ENCODE measurements around the gene TCF7L2.

The TCF7L2 gene

GRCh38 chr10:112979927-112980326, 29.9 kb downstream of the TCF7L2 start:
- Histone ChIP-seq H3K4me3 (replicated peaks; ENCODE audit: insufficient read depth, low read length) (no peak overlapping the region), H3K27ac (replicated peaks) (no peak overlapping the region)

GRCh38 chr10:112980937-112981336, 30.9 kb downstream of the TCF7L2 start:
- TF ChIP-seq SPI1 (IDR thresholded peaks at IDR 0.05; ENCODE audit: borderline replicate concordance, low read depth), result no peak
- TF ChIP-seq CTCF (IDR thresholded peaks at IDR 0.05; ENCODE audit: insufficient read depth, low read length), result no peak
- TF ChIP-seq POLR2AphosphoS5 (IDR thresholded peaks at IDR 0.05; ENCODE audit: low read depth), result no peak
- TF ChIP-seq, protein P1, sequence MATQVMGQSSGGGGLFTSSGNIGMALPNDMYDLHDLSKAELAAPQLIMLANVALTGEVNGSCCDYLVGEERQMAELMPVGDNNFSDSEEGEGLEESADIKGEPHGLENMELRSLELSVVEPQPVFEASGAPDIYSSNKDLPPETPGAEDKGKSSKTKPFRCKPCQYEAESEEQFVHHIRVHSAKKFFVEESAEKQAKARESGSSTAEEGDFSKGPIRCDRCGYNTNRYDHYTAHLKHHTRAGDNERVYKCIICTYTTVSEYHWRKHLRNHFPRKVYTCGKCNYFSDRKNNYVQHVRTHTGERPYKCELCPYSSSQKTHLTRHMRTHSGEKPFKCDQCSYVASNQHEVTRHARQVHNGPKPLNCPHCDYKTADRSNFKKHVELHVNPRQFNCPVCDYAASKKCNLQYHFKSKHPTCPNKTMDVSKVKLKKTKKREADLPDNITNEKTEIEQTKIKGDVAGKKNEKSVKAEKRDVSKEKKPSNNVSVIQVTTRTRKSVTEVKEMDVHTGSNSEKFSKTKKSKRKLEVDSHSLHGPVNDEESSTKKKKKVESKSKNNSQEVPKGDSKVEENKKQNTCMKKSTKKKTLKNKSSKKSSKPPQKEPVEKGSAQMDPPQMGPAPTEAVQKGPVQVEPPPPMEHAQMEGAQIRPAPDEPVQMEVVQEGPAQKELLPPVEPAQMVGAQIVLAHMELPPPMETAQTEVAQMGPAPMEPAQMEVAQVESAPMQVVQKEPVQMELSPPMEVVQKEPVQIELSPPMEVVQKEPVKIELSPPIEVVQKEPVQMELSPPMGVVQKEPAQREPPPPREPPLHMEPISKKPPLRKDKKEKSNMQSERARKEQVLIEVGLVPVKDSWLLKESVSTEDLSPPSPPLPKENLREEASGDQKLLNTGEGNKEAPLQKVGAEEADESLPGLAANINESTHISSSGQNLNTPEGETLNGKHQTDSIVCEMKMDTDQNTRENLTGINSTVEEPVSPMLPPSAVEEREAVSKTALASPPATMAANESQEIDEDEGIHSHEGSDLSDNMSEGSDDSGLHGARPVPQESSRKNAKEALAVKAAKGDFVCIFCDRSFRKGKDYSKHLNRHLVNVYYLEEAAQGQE (IDR thresholded peaks at IDR 0.05; ENCODE audit: insufficient replicate concordance, low read depth), result no peak
- TF ChIP-seq GABPA (IDR thresholded peaks at IDR 0.05; ENCODE audit: low read depth), result no peak
- peaks cover 2% of the 10 kb centered on the region for H3K27me3 ChIP-seq (ENCODE audit: insufficient read depth, poor library complexity, severe bottlenecking)
- DNase-seq (ENCODE audit: low read depth in 1 of 2, low spot score in 1 of 2), result no peak
- H3K27ac ChIP-seq (replicated peaks), result no peak overlapping the region
- H3K4me3 ChIP-seq (replicated peaks; ENCODE audit: insufficient read depth, low read length), result no peak overlapping the region

More at GRCh38 chr10:112979927-112980326, 29.9 kb downstream of the TCF7L2 start:
- H3K27me3 ChIP-seq (ENCODE audit: insufficient read depth, poor library complexity, severe bottlenecking), result peaks cover 2% of the 10 kb centered on the region
- DNase-seq (ENCODE audit: low read depth in 1 of 2, low spot score in 1 of 2), result no peak
- TF ChIP-seq POLR2AphosphoS5 (IDR thresholded peaks at IDR 0.05; ENCODE audit: low read depth), result no peak

DNA sequence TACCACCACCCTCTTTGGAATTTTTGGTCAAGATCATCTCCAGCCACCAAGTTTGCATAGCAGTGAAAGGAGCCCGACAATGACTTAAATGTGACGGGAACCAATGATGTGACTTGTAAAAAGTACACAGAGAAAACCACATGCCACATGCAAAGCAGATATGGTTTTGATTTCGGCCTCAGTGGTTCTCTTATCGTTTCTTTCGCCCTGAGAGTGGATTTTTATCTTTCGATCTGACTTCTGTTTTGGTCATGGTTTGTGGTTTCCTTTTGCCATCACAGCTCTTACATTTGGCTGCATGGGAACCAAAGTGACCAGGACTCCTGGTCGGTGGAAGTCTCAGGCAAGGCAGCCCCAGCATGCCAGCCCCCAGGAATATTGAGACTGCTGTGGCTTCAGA, 31.5 kb downstream of the TCF7L2 start:
- Histone ChIP-seq H3K27me3 (ENCODE audit: insufficient read depth, poor library complexity, severe bottlenecking) (peaks cover 2% of the 10 kb centered on the region), H3K27ac (replicated peaks) (no peak overlapping the region), H3K4me3 (replicated peaks; ENCODE audit: insufficient read depth, low read length) (no peak overlapping the region)
- TF ChIP-seq CTCF (IDR thresholded peaks at IDR 0.05; ENCODE audit: insufficient read depth, low read length), result no peak
- TF ChIP-seq POLR2AphosphoS5 (IDR thresholded peaks at IDR 0.05; ENCODE audit: low read depth), result no peak
- no peak for TF ChIP-seq SPI1 (IDR thresholded peaks at IDR 0.05; ENCODE audit: borderline replicate concordance, low read depth)
- TF ChIP-seq, protein P1 (IDR thresholded peaks at IDR 0.05; ENCODE audit: insufficient replicate concordance, low read depth), result no peak
- DNase-seq (ENCODE audit: low read depth in 1 of 2, low spot score in 1 of 2), result peak in 1 of 2 experiments; percentile 14

- TF ChIP-seq, protein P1 (IDR thresholded peaks at IDR 0.05; ENCODE audit: insufficient replicate concordance, low read depth), result no peak
- no peak for TF ChIP-seq SPI1 (IDR thresholded peaks at IDR 0.05; ENCODE audit: borderline replicate concordance, low read depth)
- no peak for TF ChIP-seq GABPA (IDR thresholded peaks at IDR 0.05; ENCODE audit: low read depth)
- TF ChIP-seq CTCF (IDR thresholded peaks at IDR 0.05; ENCODE audit: insufficient read depth, low read length), result no peak
- no peak for TF ChIP-seq POLR2AphosphoS5 (IDR thresholded peaks at IDR 0.05; ENCODE audit: low read depth)
- no peak for DNase-seq (ENCODE audit: low read depth in 1 of 2, low spot score in 1 of 2)
Measured at GRCh38 chr10:112983444-112984056, 33.5 kb downstream of the TCF7L2 start.

More at GRCh38 chr10:112983444-112984056, 33.5 kb downstream of the TCF7L2 start:
- peaks cover 2% of the 10 kb centered on the region for H3K27me3 ChIP-seq (ENCODE audit: insufficient read depth, poor library complexity, severe bottlenecking)
- H3K27ac ChIP-seq (replicated peaks), result no peak overlapping the region
- H3K4me3 ChIP-seq (replicated peaks; ENCODE audit: insufficient read depth, low read length), result no peak overlapping the region
